ENCODE measurements around the gene EMC1. TPM values are rescaled to one million over a fixed set of nuclear protein-coding genes. Genes with fewer than 3 reads are reported as not detected.

EMC1 gene
- total RNA-seq, 1 donor from 2014 or later, result 28.0 TPM

- H3K27me3 ChIP-seq, result no peaks in the 10 kb centered on the region
- H3K4me1 ChIP-seq, result peaks cover 65% of the 10 kb centered on the region
- peak within 1 kb of the TSS; percentile 80 to 99 for H3K4me3 ChIP-seq
- intact Hi-C loops (cut with DNase I), result loop anchor here (10.0 kb wide), 1 partner anchor 445 kb away; no protein-coding TSS in a partner anchor
- TF ChIP-seq POLR2AphosphoS5 (IDR thresholded peaks at IDR 0.05; ENCODE audit: insufficient read depth in 1 of 2, low read depth in 1 of 2) (peak; percentile 96 to 97), CTCF (IDR thresholded peaks at IDR 0.05) (peak in 1 of 3 experiments; percentile 4), POLR2A (IDR thresholded peaks at IDR 0.05) (peak; percentile 79 to 89)
- no peaks in the 10 kb centered on the region for H3K36me3 ChIP-seq
- H3K9me3 ChIP-seq, result no peaks in the 10 kb centered on the region
- peak; percentile 92 to 98 for DNase-seq (ENCODE audit: extremely low spot score in 2 of 2)
- H3K27ac ChIP-seq, result peak within 1 kb of the TSS; percentile 98
Measured at GRCh38 chr1:19209990-19210771, 41.1 kb downstream of the EMC1 start, which contains the start of gene UBR4. TSS of gene UBR4 (minus strand) at chr1:19210266. CDS start at chr1:19210248, 18 bp downstream.

- Histone ChIP-seq H3K36me3 (no peaks in the 10 kb centered on the region), H3K27me3 (no peaks in the 10 kb centered on the region), H3K9me3 (no peaks in the 10 kb centered on the region), H3K4me3 (peak overlapping the region; percentile 80 to 99), H3K4me1 (peaks cover 71% of the 10 kb centered on the region), H3K27ac (peak overlapping the region; percentile 98)
- DNase-seq (ENCODE audit: extremely low spot score in 2 of 2), result no peak
- TF ChIP-seq POLR2A (IDR thresholded peaks at IDR 0.05) (no peak), CTCF (IDR thresholded peaks at IDR 0.05) (peak in 1 of 3 experiments; percentile 4)
- intact Hi-C loops (cut with DNase I), result no loop called here
Measured at GRCh38 chr1:19209439-19209989, 41.8 kb downstream of the EMC1 start.

- Histone ChIP-seq H3K36me3 (no peaks in the 10 kb centered on the region), H3K27me3 (no peaks in the 10 kb centered on the region), H3K9me3 (no peaks in the 10 kb centered on the region), H3K27ac (peak overlapping the region; percentile 98), H3K4me3 (peak overlapping the region; percentile 80 to 99), H3K4me1 (peaks cover 75% of the 10 kb centered on the region)
- intact Hi-C loops (cut with DNase I), result no loop called here
- TF ChIP-seq CTCF (IDR thresholded peaks at IDR 0.05), result no peak
- TF ChIP-seq POLR2AphosphoS5 (IDR thresholded peaks at IDR 0.05; ENCODE audit: insufficient read depth in 1 of 2, low read depth in 1 of 2), result no peak
- no peak for TF ChIP-seq POLR2A (IDR thresholded peaks at IDR 0.05)
- no peak for DNase-seq (ENCODE audit: extremely low spot score in 2 of 2)
Measured at GRCh38 chr1:19208710-19209438, 42.5 kb downstream of the EMC1 start.

GRCh38 chr1:19206947-19207346, 44.4 kb downstream of the EMC1 start:
- no peak overlapping the region for H3K27ac ChIP-seq
- H3K9me3 ChIP-seq, result no peaks in the 10 kb centered on the region
- TF ChIP-seq CTCF (IDR thresholded peaks at IDR 0.05) (no peak), POLR2A (IDR thresholded peaks at IDR 0.05) (no peak), POLR2AphosphoS5 (IDR thresholded peaks at IDR 0.05; ENCODE audit: insufficient read depth in 1 of 2, low read depth in 1 of 2) (no peak)
- DNase-seq (ENCODE audit: extremely low spot score in 2 of 2), result no peak
- H3K27me3 ChIP-seq, result no peaks in the 10 kb centered on the region
- H3K36me3 ChIP-seq, result no peaks in the 10 kb centered on the region
- peaks cover 86% of the 10 kb centered on the region for H3K4me1 ChIP-seq
- H3K4me3 ChIP-seq, result no peak overlapping the region
- intact Hi-C loops (cut with DNase I), result no loop called here
